HepG2 (cell line): ENCODE data around the gene PALM. TPM values are rescaled to one million over a fixed set of nuclear protein-coding genes. Genes with fewer than 3 reads are reported as not detected.

Experiments used
- IRX3 ChIP-seq: sonication (generic); formaldehyde crosslinking; IDR thresholded peaks from 2 replicates; pipeline ENCODE4 v1.8.1; 2023; ENCODE audit warnings: mild to moderate bottlenecking, low read depth, missing genetic modification reagents, borderline replicate concordance
- MAZ ChIP-seq, 2 experiments: sonication (generic) in 1 of 2; formaldehyde crosslinking in 1 of 2; IDR thresholded peaks; 2 replicates each; pipeline versions ENCODE4 v1.5.0 to v1.6.1; 2012 to 2020; ENCODE audit warnings: low read depth in 2 of 2, mild to moderate bottlenecking in 2 of 2, borderline replicate concordance in 1 of 2, improper control_type of control experiment in 1 of 2, low read length in 1 of 2, missing genetic modification reagents in 1 of 2, moderate library complexity in 1 of 2
- NFKBIZ ChIP-seq: IDR thresholded peaks from 2 replicates; pipeline ENCODE4 v1.6.1; 2018; ENCODE audit warnings: missing genetic modification reagents, missing compliant biosample characterization
- PAWR ChIP-seq: sonication (generic); formaldehyde crosslinking; IDR thresholded peaks from 2 replicates; pipeline ENCODE4 v1.4.0; 2020; ENCODE audit warnings: missing genetic modification reagents, mild to moderate bottlenecking, borderline replicate concordance
- UBTF ChIP-seq: sonication (generic); formaldehyde crosslinking; IDR thresholded peaks from 2 replicates; pipeline ENCODE4 v1.4.0; 2020; ENCODE audit warnings: mild to moderate bottlenecking, missing genetic modification reagents
- ZFP36 ChIP-seq: fragments of 150-350 bp; IDR thresholded peaks from 2 replicates; pipeline ENCODE4 v1.6.1; 2018; ENCODE audit warnings: borderline replicate concordance, low read length, low read depth; ENCODE audit not compliant: partially characterized antibody
- ZHX1 ChIP-seq: sonication (generic); formaldehyde crosslinking; IDR thresholded peaks from 2 replicates; pipeline ENCODE4 v1.8.1; 2022; ENCODE audit warnings: low read depth, mild to moderate bottlenecking, missing genetic modification reagents
- ZMYM2 ChIP-seq: sonication (generic); formaldehyde crosslinking; IDR thresholded peaks from 2 replicates; pipeline ENCODE4 v1.8.0; 2022; ENCODE audit warnings: mild to moderate bottlenecking, missing genetic modification reagents
- polyA plus RNA-seq, 8 experiments: library from polyadenylated mRNA; depleted of rRNA in 3 of 8; stranded (reverse) in 7 of 8; unstranded in 1 of 8; fragments of >200 nt; fragmentation: Illumina TruSeq in 4 of 8; extraction: Trizol in 4 of 8; gene quantifications; 2 replicates each; pipeline versions ENCODE4 v1.2.1 to v1.2.3, GENCODE V29; 2011 to 2016; ENCODE audit warnings: low read depth in 4 of 8, missing spikeins in 1 of 8, mixed read lengths in 1 of 8; ENCODE audit not compliant: insufficient read depth in 1 of 8
- total RNA-seq, 5 experiments: library from RNA; depleted of rRNA; stranded (reverse); fragments of >200 nt; fragmentation: Illumina TruSeq; extraction: Trizol; gene quantifications; 2 replicates each; pipeline ENCODE4 v1.2.3, GENCODE V29; 2016; ENCODE audit warnings: low read depth in 1 of 5
- TF ChIP-seq, protein P1 (sequence below): sonication (generic); formaldehyde crosslinking; IDR thresholded peaks from 2 replicates; pipeline ENCODE4 v1.5.1; 2020; ENCODE audit warnings: mild to moderate bottlenecking, missing genetic modification reagents

The PALM gene
- total and polyA plus RNA-seq, 2 of the 13 experiments (the other 11 are each of a cell fraction or from before 2014, with no cell fraction given) = 4.0 to 9.7 TPM

GRCh38 chr19:751501-752341 lies 43.0 kb downstream of the PALM start (continued):
- TF ChIP-seq, protein P1, sequence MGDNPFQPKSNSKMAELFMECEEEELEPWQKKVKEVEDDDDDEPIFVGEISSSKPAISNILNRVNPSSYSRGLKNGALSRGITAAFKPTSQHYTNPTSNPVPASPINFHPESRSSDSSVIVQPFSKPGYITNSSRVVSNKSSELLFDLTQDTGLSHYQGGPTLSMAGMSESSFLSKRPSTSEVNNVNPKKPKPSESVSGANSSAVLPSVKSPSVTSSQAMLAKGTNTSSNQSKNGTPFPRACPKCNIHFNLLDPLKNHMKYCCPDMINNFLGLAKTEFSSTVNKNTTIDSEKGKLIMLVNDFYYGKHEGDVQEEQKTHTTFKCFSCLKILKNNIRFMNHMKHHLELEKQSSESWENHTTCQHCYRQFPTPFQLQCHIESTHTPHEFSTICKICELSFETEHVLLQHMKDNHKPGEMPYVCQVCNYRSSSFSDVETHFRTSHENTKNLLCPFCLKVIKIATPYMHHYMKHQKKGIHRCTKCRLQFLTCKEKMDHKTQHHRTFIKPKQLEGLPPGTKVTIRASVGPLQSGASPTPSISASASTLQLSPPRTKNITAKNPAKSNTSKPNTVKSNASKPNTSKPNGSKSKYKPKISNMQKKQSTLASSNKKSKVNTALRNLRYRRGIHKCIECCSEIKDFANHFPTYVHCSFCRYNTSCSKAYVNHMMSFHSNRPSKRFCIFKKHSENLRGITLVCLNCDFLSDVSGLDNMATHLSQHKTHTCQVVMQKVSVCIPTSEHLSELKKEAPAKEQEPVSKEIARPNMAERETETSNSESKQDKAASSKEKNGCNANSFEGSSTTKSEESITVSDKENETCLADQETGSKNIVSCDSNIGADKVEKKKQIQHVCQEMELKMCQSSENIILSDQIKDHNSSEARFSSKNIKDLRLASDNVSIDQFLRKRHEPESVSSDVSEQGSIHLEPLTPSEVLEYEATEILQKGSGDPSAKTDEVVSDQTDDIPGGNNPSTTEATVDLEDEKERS (CRISPR knock-in tag) = 0 out of 2 replicates have a peak, but pooled peaks have one; percentile 44
- TF ChIP-seq IRX3 (CRISPR knock-in tag) = no peak
- no peak for TF ChIP-seq NFKBIZ (CRISPR knock-in tag)
- TF ChIP-seq ZHX1 (CRISPR knock-in tag) = no peak
- no peak for TF ChIP-seq PAWR (CRISPR knock-in tag)
- TF ChIP-seq ZFP36 = peak; percentile 96
- no peak for TF ChIP-seq ZMYM2
- no peak for TF ChIP-seq UBTF
- 0 out of 2 replicates have a peak, but pooled peaks have one; percentile 18 for TF ChIP-seq MAZ (IDR thresholded peaks at IDR 0.05; ENCODE audit: borderline replicate concordance, low read depth, low read length)
- no peak for TF ChIP-seq MAZ (CRISPR knock-in tag; IDR thresholded peaks at IDR 0.05; ENCODE audit: low read depth)
